ENCODE results near the gene ISOC2. TPM values are rescaled to one million over a fixed set of nuclear protein-coding genes. Genes with fewer than 3 reads are reported as not detected.

ISOC2 gene
- total RNA-seq, 4 donors from 2014 or later, result 44.7 to 97.2 (median 87.5) TPM

- WGBS, result 38% methylated on average over 18 of the region's 18 CpGs
- H3K36me3 ChIP-seq, result no peaks in the 10 kb centered on the region
- no peak overlapping the region for H3K27ac ChIP-seq
- no peak for DNase-seq (ENCODE audit: low spot score in 2 of 2)
- TF ChIP-seq, protein P1, sequence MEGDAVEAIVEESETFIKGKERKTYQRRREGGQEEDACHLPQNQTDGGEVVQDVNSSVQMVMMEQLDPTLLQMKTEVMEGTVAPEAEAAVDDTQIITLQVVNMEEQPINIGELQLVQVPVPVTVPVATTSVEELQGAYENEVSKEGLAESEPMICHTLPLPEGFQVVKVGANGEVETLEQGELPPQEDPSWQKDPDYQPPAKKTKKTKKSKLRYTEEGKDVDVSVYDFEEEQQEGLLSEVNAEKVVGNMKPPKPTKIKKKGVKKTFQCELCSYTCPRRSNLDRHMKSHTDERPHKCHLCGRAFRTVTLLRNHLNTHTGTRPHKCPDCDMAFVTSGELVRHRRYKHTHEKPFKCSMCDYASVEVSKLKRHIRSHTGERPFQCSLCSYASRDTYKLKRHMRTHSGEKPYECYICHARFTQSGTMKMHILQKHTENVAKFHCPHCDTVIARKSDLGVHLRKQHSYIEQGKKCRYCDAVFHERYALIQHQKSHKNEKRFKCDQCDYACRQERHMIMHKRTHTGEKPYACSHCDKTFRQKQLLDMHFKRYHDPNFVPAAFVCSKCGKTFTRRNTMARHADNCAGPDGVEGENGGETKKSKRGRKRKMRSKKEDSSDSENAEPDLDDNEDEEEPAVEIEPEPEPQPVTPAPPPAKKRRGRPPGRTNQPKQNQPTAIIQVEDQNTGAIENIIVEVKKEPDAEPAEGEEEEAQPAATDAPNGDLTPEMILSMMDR (IDR thresholded peaks at IDR 0.05), result no peak
- no peak for TF ChIP-seq POLR2A (IDR thresholded peaks at IDR 0.05)
- TF ChIP-seq POLR2AphosphoS5 (IDR thresholded peaks at IDR 0.05), result no peak
- no peak for TF ChIP-seq EP300 (IDR thresholded peaks at IDR 0.05)
- peaks cover 75% of the 10 kb centered on the region for H3K27me3 ChIP-seq
- H3K4me1 ChIP-seq, result peaks cover 43% of the 10 kb centered on the region
- H3K4me3 ChIP-seq, result no peak overlapping the region
- H3K9me3 ChIP-seq, result no peaks in the 10 kb centered on the region
Measured at GRCh38 chr19:55443824-55444480, 17.5 kb downstream of the ISOC2 start.

DNA sequence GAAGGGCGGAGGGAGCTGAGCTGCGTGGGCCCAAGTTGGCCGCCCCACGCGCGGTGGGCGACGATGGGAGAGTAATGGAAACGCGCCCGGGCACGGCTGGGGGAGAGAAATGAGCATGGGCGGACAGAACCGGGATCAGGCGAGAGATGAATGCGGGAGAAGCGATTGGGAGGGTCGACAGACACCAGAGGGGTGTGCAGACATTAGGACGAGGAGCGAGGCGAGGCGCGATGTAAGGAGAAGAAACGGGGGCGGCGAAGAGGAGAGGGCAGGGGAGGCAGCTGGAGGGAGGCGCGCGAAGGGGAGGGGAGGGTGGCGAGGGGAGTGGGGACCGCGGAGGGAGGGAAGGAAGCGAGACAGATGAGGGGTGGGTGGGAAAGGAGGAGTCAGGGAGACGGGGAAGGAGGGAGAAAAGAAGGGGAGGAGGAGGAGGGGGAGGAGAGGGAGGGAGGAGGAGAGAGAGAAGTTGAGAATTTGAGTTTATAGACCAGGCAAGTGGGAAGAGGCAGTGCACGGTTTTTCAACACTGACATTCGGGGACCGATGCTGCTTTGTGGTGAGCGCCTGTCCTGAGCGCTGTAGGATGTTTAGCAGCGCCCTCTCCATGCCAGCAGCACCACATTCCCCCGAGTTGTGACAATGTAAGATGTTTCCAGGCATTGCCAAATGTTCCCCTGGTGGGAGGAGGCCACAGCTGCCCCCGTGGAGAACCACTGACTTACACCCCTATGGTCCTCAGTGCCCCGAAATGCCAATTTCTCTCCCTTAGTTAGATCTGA lies 18.2 kb downstream of the ISOC2 start, which contains the start of gene SHISA7:
Gene SHISA7, minus strand, starts transcription at position 256 of the 779 bp plus-strand sequence. CDS start 437 bp downstream, outside the sequence.
- Histone ChIP-seq H3K9me3 (no peaks in the 10 kb centered on the region), H3K27ac (no peak within 1 kb of the TSS), H3K27me3 (peaks cover 82% of the 10 kb centered on the region), H3K36me3 (no peaks in the 10 kb centered on the region), H3K4me1 (peaks cover 43% of the 10 kb centered on the region), H3K4me3 (peak within 1 kb of the TSS; percentile 23)
- DNase-seq (ENCODE audit: low spot score in 2 of 2), result no peak
- 4% methylated on average over 43 of the region's 43 CpGs for WGBS
- no peak for TF ChIP-seq EP300 (IDR thresholded peaks at IDR 0.05)
- TF ChIP-seq POLR2A (IDR thresholded peaks at IDR 0.05), result no peak
- TF ChIP-seq, protein P1 (IDR thresholded peaks at IDR 0.05), result no peak

DNA sequence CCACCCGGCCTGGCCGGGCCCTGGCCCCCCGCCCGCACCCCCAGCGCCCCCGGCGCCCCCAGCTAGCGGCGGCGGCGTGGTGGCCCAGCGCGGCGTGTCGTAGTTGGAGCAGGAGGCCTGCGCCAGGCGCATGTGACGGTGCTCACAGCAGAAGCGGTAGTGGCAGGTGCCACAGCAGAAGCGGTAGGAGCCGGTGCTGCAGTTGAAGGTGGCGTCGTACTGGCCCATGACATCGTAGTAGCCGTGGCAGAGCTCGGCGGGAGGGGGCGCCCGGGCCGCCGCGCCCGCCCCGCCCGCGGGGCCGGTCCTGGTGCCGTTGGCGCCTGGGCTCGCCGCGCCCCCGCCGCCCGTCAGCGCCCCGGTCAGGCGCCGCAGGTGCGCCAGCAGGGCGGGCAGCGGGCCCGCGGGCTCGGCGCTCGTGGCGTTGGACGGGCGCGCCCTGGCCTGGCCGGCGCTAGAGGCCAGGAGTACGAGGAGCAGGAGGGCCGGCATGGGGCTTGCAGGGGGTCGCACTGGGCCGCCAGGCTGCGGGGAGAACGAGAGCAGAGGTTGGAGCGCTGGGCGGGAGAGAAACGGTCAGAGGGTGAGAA lies 19.0 kb downstream of the ISOC2 start:
- H3K9me3 ChIP-seq, result no peaks in the 10 kb centered on the region
- H3K36me3 ChIP-seq, result no peaks in the 10 kb centered on the region
- DNase-seq (ENCODE audit: low spot score in 2 of 2), result no peak
- H3K4me3 ChIP-seq, result peak overlapping the region; percentile 23
- WGBS, result 0% methylated on average over 7 of the region's 72 CpGs
- H3K27ac ChIP-seq, result no peak overlapping the region
- peaks cover 37% of the 10 kb centered on the region for H3K4me1 ChIP-seq
- peaks cover 89% of the 10 kb centered on the region for H3K27me3 ChIP-seq
- TF ChIP-seq POLR2AphosphoS5 (IDR thresholded peaks at IDR 0.05), result no peak
- no peak for TF ChIP-seq POLR2A (IDR thresholded peaks at IDR 0.05)
- TF ChIP-seq, protein P1 (IDR thresholded peaks at IDR 0.05), result no peak
- no peak for TF ChIP-seq EP300 (IDR thresholded peaks at IDR 0.05)

GRCh38 chr19:55441692-55442321 lies 19.6 kb downstream of the ISOC2 start:
- 1% methylated on average over 18 of the region's 39 CpGs for WGBS
- H3K4me3 ChIP-seq, result peak overlapping the region; percentile 23
- H3K27ac ChIP-seq, result no peak overlapping the region
- H3K4me1 ChIP-seq, result peaks cover 30% of the 10 kb centered on the region
- H3K27me3 ChIP-seq, result peaks cover 89% of the 10 kb centered on the region
- H3K9me3 ChIP-seq, result no peaks in the 10 kb centered on the region
- H3K36me3 ChIP-seq, result no peaks in the 10 kb centered on the region
- TF ChIP-seq POLR2A (IDR thresholded peaks at IDR 0.05), result no peak
- TF ChIP-seq, protein P1 (IDR thresholded peaks at IDR 0.05), result no peak
- no peak for TF ChIP-seq POLR2AphosphoS5 (IDR thresholded peaks at IDR 0.05)
- TF ChIP-seq EP300 (IDR thresholded peaks at IDR 0.05), result no peak
- DNase-seq (ENCODE audit: low spot score in 2 of 2), result no peak

Measured in suprapubic skin (tissue), 4 donors.